GM19193 (cell line): ENCODE results near the gene ACTR3C.

Source experiments
- POLR2A ChIP-seq: IDR thresholded peaks from 4 replicates; pipeline ENCODE4 v1.6.1; 2011; ENCODE audit not compliant: insufficient read depth, insufficient read length; ENCODE audit errors: extremely low read depth

The ACTR3C gene

DNA sequence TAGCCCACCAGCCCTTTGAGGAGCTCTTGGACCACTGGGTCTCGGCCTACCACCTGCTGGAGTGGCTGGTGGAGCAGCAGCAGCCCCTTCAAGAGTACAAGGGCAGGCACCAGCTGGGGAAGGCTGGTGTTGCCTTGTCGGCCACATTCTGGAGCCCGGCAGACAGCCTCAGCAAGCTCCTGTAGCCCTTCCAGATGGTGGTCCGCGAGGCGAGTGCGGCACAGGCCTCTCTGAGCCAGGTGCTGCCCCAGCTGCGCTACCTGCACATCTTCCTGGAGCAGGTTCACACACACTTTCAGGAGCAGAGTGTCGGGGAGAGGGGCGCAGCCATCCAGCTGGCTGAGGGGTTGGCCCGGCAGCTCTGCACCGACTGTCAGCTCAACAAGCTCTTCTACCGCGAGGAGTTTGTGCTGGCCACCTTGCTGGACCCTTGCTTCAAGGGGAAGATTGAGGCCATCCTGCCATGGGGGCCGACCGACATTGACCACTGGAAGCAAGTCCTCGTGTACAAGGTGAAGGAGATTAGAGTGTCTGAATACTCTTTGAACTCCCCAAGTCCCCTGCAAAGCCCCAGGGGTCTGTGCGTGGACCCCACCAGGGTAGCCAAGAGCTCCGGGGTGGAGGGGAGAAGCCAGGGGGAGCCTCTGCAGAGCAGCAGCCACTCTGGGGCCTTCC, 7.0 kb upstream of the ACTR3C start:
- TF ChIP-seq POLR2A = no peak

DNA sequence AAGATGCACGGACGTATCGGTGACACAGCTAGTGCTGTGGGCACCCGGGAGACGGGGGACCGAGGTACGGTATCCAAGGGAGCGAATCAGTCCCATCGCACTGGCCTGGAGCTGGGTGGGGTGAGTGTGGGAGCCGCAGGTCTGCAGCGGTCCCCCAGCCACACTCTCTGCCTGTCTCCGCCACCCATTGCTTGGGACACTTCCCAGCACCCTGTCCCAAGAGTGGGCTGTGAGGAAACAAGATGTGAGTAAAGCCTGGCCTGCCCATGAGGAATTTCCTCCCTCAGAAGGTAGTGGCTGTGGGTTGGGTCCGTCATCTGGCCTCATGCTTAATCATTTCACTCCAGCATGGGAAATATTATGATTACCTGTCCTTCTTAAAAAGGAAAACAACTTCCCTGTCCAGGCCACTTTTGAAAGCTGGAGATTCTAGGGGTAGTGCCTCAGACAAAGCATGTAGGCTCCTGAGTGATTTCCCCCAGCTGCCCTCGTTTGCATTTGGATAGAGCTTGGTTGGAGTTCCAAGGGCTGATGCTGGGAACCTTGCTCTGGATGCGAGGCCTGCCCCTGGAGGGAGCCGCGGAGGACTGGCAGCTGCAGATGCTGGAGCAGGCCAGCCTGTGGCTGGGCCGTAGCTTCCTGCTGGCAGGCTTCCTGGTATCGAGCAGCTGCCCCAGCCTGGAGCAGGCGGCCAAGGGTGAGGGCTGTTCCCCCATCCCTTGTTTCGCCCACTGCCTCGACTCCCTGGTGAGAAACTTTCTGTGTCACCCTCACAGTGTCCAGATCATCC, 6.2 kb upstream of the ACTR3C start:
- no peak for TF ChIP-seq POLR2A

DNA sequence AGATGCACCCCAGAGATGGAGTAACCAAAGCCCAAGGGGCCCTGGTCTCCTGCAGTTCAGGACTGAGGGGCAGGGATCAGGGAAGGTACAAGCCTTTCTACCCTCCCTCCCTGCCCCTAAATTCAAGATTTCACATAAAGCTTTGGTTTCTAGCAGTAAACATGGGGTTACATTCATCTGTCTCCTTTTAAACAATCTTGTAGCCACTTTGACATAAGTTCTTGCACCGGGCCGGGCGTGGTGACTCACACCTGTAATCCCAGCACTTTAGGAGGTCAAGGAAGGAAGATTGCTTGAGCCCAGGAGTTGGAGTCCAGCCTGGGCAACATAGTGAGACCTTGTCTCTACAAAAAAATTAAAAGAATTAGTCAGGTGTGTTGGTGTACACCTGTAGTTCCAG, 4.0 kb upstream of the ACTR3C start:
- no peak for TF ChIP-seq POLR2A

DNA sequence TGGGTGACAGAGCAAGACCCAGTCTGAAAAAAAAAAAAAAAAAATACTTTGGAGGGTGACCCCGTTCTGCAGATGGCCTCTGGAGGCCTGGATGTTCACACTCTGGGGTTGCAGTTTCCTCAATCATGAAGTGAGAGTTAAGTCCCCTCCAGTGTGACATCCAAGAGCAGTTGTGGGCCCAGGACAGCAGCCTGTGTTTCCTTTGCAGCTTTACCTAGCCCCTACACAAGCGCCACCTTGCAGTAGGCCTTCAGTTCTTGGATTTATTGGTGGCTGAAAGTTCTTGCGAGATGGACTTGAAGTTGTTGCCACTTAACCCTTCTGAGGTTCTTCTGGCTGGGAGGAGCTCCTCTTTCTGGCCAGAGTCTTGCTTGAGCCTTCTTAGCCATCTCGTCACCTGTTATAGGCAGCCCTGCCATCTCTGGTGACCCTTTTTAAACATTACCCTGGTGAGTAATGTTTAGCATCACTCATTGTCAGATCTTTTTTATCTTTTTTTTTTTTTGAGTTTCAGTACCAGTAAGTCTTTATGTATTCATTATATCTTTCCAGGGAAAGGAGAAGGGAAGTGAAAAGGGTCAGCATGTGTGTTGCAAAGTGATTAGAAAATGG, 3.4 kb upstream of the ACTR3C start:
- no peak for TF ChIP-seq POLR2A

DNA sequence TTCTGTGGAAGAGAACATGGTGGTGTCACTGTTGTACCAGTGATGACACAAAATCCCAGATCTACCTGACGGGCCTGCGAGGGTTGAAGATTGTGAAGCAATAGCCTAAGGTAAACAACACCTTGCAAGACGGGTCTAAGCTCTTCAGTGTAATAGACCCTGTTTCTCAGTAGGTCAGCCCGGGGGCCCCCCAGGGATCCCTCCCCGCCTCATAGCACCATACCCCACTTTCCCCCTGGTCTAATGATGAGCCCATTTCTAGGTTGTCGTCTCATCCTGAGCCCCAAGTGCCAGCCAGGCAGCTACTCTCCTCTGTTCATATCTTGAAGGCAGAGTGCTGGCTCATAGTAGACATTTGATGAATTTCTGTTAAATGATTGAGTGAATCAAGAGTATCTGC, 2.6 kb upstream of the ACTR3C start:
- TF ChIP-seq POLR2A = no peak

DNA sequence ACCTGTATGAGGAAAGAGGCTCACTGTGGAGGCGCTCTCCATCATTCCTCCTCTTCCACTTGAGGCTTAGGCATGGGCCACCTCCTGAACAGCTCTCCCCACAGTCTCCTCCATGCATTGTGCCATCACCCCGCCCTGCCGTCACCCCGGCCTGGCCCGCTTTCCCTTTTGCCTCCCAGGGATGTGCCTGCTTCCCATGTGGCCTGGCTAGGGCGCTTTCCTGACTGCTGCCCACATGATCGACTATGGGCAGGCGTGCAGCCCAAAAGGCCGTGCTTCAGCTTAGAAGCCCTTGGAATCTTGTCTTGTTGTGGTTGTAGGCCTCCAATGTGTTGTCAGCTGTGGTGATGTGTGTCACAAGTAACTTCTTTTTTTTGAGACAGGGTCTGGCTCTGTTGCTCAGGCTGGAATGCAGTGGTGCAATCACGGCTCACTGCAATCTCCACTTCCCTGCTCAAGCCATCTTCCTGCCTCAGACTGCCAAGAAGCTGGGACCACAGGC, 1.8 kb upstream of the ACTR3C start:
- TF ChIP-seq POLR2A = no peak

DNA sequence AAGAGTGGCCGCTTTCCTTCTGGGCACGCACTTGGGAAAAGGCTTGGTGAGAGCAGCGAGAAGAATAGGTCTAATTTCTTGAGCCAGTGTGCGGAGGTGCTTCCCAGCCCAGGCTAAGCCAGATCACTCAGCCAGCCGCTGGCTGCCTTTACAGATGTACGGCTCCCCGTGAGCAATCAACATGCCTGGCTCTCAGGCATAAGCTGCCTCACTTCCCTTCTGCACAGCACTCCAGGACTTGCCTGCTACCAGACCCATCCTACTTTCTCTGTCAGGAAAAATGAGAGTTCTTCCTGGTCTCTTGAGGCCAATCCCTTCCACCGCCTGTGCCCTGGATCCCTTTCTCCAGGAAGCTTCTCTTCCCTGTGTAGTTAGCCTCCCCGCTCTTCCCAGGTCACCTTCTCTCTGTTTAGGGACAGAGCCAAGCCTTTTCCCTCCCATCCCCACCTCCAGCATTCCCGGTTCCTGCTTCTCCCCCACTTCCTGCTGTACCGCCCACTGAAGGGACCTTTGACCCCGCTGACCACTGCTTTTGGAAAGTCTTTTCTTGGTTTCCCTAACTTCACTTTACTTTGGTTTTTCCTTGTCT, 1.1 kb upstream of the ACTR3C start:
- no peak for TF ChIP-seq POLR2A

DNA sequence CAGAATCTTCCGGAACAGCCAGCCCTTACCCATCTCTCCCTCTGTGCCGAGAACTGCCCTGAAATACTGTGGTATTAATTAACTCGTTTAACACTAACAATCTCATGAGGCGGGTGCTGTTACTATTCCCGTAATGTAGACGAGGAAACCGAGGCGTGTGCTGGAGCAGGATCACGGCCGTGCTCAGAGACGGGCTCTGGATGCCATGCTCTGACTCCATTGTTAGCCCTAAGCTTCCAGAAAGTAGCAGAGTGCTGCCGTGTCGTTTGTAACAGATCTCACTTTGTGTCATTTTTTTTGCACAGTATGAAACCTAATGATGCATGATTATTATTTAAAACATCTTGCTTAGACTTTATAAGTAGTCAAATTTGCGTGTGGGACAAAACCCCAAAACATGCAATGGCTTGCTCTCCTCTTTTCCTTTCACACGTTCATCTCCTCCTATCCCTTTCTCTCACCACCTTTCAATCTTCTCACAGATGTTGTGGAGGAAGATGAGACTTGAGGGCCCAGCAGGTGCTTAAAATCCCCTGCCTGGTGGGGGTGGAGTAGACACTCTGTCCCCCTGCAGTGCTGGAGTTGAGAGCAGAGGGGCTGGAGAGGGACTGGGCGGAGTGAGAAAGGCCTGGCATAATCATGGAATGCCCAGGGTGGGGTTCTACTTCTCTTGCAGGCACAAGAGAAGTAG, 482 bp upstream of the ACTR3C start:
- TF ChIP-seq POLR2A = no peak

DNA sequence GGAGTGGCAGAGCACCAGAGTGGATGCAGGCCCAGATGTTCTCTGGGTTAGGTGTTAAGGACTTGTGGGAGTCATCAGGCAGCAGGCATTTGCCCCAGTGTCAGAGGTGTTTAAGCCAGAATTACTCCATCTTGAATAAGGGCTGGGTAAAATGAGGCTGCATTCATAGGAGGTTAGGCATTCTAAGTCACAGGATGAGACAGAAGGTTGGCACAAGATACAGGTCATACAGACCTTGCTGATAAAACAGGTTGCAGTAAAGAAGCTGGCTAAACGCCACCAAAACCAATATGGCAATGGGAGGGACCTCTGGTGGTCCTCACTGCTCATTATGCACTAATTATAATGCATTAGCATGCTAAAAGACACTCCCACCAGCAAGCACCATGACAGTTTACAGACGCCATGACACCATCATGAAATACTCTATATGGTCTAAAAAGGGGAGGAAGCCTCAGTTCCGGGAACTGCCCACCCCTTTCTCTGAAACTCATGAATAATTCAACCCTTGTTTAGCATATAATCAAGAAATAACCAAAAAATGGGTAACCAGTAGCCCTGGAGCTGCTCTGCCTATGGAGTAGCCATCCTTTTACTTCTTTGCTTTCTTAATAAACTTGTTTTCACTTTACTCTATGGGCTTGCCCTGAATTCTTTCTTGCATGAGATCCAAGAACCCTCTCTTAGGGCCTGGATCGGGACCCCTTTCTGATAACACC, 1.1 kb downstream of the ACTR3C start:
- TF ChIP-seq POLR2A = no peak

DNA sequence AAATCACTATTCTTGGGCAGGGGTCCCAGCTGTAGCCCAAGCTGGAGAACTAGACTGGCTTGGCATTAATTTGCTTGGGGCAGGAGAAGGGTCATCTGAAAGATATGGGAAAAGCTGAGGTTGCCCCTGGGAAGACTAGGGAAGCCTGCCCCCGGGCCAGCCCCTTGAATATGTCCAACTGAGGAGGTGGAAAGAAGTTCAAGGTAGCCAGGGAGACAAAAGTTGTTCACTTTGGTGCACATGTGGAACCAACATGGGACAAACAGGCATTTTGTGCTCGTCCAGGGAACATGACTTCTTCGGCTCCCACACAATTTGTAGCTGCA, 1.6 kb downstream of the ACTR3C start:
- no peak for TF ChIP-seq POLR2A

DNA sequence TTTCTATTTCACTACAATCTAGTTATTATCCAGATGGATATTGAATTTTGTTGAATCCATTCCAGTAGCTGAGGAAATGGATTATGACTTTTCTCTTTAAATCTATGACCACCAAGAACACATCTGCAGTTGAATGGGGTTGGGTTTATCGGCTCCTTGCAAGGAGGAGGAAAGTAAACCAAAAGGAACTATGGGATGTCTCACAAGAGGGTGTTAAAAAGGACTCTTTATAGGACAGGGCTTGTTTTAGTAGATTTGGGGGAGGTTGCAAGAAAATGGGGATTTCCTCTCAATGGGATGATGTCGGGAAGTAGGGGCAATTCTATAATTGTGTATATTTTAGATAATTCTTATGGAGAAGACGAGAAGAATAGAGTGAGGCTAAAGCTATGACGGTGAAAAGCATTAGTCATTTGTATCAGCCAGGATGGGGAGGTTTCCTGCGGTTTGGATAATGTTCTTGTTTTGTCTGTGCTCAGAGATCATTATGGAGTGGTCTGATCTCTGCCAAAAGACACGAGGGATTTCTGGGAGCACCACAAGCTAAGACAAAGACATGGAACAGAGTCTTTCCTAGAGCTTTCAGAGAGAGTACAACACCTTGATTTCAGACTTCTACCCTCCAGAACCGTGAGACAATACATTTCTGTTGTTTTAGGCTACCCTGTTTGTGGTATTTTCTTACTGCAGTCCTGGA, 5.4 kb downstream of the ACTR3C start:
- no peak for TF ChIP-seq POLR2A

DNA sequence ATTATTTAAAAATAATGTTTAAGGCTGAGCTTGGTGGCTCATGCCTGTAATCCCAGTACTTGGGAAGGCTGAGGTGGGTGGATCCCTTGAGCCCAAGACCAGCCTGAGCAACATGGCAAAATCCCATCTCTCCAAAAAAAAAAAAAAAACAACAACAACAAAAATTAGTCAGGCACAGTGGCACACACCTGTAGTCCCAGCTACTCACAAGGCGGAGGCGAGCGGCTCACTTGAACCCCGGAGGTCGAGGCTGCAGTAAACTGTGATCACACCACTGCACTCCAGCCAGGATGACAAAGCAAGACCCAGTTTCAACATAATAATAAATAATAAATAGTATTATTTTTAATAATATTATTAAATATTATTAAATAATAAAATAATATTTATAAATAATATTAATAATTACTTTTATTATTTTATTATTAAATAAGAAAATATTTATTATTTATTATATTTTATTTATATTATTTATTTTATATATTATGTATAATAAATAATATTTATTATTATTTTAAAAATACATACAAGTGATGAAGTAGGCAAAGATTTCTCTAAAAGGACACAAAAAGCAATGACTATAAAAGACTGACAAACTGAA, 8.6 kb downstream of the ACTR3C start:
- no peak for TF ChIP-seq POLR2A

DNA sequence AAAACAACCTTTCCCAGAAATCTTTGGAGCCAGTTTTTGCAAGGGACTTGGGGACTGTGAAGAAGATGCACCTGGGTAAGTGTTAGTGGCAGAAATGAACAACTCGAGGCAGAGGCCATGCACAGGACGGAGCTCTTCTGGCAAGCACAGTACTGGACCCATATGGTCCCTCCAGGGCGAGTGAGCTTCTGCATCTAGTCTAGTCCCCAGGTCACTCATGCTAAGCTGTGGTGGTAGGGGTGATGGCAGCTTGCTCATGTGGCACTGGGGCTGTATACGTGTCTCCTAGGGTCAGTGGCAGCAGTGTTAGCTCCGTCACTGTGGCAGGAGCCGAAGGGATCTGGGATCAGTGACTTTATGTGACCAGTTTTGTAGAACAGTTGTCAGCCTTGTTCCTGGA, 9.5 kb downstream of the ACTR3C start:
- no peak for TF ChIP-seq POLR2A
